ENCODE data around the gene CILP. TPM values are rescaled to one million over a fixed set of nuclear protein-coding genes. Genes with fewer than 3 reads are reported as not detected.
"Not testable (repeated sequence)": the region's sequence is repeated elsewhere in the genome, so short reads cannot be mapped to it uniquely, and the experiment has no call there.

Gene CILP
- total RNA-seq, 1 donor from 2014 or later, result 0.64 TPM

DNA sequence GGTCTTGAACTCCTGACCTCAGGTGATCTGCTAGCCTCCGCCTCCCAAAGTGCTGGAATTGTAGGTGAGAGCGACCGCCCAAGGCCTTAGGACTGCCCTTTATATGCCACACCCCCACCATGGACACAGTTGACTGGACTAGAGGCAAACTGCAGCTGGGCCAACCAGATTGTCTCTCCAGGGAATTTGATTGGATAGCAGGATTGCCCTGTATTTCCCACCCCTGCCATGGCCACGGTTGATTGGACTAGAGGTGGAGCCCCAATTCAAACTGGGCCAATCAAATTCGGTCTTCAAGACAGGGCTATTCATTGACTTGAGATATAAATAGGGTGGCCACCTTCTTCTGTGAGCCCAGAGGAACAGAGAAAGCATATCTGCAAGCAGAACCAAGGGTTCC, 19.3 kb downstream of the CILP start:
- peak; percentile 25 for ATAC-seq

DNA sequence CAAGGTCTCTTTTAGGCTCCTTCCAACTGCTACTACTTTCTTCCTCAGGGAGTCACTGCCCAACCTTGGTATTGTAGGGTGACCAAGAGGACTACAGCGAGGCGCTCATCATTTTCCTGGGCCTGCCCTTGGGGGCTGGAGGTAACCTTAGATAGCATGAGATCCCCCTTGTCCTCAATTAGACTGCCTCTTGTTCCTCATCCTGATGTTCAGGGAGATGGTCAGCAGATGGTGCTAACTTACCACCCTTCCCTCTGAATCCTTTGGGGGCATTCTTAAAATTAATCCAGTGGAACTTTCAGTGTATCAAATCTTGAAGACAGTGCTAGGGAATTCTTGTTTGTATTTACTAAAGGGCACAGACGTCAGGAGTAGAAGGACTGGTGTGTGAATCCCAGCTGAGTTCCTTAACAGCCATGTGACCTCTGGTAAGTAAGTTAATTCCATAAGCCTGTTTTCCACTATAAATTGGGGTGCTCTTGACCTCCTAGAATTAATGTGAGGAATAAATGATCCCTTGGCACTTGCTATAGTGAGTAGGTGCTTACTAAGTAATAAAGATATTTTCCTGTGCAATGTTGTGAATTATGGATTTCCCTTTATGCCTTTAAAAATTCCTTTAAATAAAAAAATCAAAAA, 22.1 kb downstream of the CILP start:
- no peak for ATAC-seq

DNA sequence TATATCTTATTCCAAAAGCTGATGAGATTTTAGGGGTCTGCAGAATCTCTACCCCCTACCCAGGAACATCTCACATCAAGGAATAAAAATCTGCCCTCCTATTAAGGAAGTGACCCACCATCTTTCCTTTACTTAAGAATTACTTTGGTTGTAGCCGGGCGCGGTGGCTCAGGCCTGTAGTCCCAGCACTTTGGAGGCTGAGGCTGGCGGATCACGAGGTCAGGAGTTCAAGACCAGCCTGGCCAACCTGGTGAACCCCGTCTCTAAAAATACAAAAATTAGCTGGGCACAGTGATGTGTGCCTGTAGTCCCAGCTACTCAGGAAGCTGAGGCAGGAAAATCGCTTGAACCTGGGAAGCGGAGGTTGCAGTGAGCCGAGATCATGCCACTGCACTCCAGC, 22.8 kb downstream of the CILP start:
- not testable (repeated sequence) for ATAC-seq

DNA sequence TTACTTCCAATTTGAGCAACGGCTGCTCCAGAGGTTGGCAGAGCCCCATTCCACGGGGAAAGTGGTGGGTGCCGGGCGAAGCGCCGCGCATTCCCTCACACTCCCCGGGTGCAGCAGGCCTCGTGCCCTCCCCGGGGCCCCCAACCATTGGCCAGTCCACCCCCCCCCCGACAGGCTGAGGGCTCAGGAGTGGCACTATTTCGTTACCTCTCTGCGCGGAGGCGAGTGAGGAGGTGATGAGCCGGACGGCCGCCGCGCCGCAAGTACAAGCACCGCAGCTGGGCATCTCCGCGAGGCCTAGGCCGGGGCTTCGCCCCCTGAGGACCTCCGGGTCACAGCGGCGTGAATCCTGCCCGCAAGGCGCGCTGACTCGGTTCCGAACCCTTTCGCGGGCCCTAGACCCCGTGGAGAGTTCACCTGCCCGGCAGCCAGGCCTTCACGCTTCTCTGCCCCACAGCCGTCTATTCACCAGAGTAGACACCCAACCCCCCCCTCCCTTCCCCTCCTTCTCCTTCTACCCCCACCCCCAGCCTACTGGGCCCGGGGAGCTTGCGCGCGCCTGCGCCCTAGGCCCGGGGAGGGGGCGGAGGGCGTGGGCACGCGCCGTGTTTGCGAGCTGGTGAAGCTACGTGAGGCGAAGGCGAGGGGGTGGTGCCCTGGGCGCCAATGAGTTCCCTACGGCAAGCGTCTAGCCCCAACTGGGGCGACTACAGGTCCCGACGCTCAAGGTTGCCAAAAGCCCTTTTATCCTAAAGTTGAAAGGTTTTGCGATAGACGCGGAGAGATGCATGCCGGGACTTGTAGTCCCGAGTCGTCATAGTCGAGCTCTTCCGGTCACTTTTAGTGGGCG, 26.2 kb downstream of the CILP start, which contains the start of gene CLPX:
Gene CLPX (minus strand): TSS at position 475 of the 850 bp plus-strand sequence. CDS start 189 bp downstream, at position 286.
- ATAC-seq, result peak; percentile 97

DNA sequence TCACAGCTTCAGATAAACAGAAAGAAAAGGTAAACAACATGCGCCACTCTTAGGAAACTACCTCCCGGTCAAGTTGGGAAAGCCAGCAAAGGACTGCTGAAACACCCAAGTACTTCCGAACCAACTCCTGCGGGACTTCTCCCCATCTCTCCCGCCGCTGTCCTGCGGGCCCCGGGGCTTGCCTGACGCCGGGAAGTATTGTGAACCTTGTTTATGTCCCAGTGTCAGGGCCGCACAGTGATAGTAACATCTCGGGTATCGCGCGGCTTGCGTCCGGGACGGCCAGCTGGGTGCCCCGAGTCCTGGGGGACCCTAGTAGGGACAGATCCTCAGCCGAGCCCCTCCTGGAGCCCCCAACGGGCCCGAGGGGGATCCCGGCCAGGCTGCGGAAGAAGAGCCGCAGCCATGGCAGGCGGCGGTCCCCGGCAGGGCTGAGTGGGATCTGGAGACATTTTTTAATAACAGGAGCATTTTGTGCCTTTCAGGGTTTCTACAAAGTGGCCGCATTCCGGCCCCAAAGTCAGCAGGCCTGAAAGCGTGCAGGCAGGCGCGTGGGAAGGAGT, 26.9 kb downstream of the CILP start:
- ATAC-seq, result peak; percentile 22

DNA sequence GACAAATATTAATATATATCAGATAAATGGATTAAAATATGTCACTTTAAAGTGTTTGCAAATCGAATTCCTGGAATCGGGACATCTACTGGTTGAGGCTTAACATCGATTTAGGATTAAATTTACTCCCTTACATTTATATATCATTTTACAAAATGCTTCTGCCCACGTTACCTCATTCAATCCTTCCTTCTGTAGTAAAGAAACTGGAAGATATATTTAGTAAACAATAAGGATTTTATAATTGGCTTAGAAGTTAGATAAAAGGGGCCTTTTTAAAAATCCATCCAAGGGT, 27.5 kb downstream of the CILP start:
- ATAC-seq, result no peak

DNA sequence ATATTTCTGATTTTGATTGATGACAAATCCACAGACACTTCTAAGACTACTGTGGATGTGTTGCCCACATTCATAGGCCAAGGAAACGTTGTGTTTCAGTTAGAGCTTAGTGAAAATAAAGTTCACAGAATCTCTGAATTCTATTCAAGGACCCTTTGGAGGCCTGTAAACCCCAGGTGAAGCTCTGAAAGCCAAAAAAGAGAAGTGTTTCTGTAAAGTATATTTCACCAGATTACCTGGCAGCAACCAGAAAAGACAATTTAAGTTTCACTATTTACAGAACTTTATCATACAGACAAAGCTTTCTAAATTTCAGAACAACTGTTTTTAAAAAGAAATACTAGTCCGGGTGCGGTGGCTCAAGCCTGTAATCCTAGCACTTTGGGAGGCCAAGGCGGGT, 28.7 kb downstream of the CILP start:
- no peak for ATAC-seq

DNA sequence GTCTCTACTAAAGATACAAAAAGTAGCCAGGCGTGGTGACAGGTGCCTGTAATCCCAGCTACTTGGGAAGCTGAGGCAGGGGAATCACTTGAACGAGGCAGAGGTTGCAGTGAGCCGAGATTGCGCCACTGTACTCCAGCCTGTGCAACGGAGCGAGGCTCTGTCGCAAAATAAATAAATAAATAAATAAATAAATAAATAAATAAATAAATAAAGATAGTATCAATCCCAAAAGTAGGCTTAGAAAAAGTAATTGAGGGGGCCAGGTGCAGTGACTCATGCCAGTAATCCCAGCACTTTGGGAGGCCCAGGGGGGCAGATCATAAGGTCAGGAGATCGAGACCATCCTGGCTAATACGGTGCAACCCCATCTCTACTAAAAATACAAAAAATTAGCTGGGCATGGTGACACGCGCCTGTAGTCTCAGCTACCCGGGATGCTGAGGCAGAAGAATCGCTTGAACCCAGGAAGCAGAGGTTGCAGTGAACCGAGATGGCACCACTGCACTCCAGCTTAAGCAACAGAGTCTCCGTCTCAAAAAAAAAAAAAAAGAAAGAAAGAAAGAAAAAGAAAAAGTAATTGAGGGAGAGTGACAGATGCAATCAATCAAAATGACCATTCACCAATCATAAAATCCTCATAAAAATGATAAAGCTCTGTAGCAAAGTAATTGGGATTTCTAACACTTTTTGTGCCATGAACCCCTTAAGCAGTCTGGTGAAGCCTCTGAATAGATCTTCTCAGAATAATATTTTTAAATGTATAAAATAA, 29.5 kb downstream of the CILP start:
- ATAC-seq, result not testable (repeated sequence)

DNA sequence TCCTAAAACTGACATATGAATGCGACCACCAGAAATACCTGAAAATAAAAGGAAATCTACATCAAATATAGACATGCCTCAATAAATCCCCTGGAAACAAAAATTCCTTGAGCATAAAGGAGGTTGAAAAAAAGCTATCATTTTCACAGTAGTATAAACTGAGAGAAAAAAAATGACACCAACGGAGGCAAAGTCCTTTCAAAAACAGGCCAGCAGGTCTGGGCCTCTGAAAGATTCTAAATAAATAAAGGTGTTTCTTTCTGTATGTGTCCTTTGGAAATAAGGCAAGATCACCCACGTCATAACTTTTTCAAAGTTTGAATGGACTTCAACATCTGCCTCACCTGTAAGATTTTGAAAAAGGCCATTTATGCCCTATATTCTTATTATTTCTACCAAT, 31.1 kb downstream of the CILP start:
- no peak for ATAC-seq

DNA sequence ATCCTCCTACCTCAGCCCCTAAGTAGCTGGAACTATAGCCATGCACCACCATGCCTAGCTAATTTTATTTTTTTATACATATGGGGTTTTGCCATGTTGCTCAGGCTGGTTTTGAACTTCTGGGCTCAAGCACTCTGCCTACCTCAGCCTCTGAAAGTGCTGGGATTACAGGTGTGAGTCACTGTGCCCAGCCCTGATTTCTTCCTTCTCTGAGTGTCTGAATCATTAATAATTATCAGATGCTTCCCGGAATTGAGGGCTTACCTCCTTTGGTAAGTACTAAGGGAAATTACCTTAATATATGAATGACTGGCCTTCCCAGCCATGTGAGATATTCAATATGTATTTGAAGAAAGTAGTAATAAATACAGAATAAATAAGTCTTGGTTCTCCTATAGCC, 33.4 kb downstream of the CILP start:
- ATAC-seq, result peak; percentile 91

DNA sequence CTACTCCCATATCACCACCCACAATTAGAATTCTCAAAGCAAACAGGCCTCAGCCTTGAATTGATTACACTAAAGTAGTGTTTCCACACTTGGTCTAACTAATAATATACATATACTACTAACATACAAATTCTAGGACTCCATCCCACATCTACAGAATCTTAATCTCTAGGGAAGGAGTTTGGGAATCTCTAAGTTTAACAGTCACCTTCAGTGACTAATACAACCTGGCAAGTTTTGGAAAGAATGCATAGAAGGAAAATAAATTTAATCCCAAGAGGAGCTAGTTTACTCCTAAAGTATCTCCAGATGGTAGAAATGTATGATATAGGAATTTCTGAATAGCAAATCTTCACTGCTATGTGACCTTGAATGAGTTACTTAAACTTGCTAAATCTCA, 35.2 kb downstream of the CILP start:
- ATAC-seq, result no peak

DNA sequence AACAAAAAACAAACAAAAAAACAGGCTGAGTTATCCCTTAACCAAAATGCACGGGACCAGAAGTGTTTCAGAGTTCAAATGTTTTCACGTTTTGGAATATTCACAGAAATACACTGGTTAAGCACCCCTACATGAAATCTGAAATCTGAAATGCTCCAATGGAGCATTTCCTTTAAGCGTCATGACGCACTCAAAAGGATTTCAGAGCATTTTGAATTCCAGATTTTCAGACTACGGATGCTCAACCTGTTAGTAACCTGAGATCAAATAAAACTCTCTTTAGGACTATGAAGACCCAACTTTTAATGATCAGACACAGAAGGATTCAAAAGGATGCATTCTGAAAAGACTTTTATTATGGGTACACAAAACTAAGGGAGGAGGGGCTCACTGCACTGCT, 35.8 kb downstream of the CILP start:
- no peak for ATAC-seq

DNA sequence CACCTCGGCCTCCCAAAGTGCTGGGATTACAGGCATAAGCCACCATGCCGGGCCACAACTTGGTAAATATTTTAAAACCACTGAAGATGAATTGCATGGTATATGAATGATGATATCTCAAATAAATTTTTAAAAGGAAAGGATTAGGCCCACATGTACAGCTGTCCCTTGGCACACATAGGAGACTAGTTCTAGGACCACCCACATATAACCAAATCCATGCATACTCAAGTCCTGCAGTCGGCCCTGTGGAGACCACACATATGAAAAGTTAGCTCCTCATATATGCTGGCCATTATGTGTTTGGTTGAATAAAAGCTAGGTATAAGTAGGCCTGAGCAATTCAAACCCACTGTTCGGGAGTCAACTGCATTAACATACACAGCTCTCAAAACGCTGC, 36.8 kb downstream of the CILP start:
- no peak for ATAC-seq

DNA sequence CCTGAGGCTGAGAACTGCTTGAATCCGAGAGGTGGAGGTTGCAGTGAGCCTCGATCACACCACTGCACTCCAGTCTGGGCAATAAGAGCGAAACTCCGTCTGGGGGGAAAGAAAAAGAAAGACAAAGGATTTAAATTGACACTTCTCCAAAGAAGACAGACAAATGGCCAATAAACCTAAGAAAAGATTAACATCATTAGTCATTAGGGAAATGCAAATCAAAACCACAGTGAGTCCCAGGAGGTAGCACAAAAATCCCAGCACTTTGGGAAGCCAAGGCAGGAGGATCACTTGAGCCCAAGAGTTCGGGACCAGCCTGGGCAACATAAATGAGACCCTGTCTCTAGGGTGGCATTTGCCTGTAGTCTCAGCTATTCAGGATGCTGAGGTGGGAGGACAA, 38.7 kb downstream of the CILP start:
- ATAC-seq, result no peak

DNA sequence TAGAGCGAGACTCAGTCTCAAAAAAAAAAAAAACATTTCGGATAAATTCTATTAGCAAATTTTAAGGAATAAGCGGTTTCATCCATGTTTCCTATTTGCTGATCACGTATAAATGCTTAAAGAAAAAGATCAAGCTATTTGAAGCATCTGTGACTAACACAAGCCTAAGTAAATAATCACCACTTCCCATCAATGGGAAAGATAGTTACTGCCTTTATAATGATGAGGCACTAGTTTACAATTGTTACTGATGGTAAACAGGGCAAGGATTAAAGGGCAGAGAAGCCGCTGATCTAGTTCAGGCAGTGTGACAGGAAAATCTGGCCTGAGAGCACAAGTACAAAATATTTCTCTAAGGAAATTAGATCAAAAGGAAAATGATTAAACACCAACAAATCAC, 39.8 kb downstream of the CILP start:
- ATAC-seq, result peak; percentile 95

DNA sequence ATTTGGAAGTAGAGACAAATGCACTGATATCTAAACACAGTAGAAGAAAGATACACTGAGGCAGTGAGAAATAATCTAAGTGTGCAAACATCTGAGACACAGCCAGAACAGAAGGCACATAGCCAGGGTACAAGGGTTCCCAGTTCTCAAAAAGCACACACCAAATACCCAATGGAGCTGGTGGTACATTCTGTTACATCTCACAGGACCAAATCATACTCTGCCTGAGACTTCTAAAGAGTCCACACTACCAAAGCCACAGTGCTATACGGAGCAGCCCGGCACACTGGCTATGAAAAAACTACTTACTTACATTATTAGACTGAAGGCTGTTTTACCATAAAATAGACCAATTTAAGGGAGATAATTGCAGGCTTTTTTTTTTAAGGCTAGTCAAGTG, 45.4 kb downstream of the CILP start:
- ATAC-seq, result no peak

DNA sequence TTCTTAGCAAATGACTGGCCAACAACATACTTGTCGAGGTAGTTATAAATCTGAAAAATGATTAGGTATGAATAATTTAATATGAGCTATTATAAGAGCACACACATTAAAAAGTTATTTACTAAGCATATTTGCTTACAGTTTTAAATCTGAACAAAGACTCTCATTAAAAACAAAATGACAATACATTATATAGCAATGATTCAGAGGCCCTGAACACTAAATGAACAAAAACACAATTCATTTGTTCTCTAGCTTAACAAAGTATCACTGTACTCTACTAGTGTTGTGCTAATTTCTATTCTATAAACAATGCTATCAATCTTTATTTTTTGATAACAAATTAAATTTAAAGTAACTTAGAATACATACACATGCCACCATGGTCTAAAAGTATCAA, 47.1 kb downstream of the CILP start:
- no peak for ATAC-seq

DNA sequence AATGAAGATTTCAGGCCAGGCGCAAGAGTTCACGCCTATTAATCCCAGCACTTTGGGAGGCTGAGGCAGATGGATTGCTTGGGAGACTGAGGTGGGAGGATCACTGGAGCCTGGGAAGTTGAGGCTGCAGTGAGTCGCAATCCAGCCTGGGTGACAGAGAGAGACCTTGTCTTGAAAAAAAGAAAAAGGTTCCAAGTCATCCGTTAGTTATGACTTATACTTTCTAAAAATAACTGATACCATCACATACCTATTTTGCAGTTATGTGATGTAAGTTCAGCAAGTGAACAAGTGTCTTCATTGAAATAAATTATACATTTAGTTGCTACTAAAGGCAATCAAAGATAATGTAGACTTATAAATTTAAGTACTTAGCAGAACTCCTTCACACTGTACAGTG, 48.2 kb downstream of the CILP start:
- ATAC-seq, result no peak

DNA sequence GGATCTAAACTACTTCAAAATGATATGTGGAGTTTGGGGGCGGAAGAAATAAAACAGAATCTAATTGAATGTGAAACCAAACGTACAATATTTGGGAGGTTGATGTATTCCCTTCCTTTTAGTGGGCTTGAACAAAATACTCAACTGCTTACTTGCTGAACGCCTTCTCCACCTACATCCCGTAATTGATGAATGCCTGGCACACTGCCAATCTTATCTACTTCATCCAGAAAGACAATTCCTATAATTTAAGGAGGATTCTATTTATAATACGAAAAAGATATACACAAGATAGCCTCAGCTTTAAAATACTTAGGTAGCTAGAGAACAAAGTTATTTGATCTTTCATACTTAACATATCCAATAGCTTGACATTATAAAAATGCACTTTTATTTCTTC, 54.6 kb downstream of the CILP start:
- no peak for ATAC-seq

DNA sequence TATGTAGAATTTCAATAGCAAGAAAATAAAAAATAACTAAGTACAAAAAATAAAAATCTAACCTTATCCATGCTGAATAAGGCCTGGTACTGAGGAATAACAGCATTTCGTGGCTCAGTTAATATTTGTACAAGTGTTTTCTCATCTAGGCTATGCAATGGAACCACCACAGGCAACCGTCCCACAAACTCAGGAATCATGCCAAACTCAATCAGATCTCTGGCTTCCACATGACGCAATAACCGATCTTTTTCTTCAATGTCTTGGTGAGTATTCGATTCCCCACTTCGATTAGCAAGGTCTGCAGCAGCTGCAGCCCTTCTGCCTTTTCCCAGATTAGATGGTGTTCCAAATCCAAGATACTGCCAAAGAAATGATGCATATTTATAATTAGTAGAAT, 56.6 kb downstream of the CILP start:
- no peak for ATAC-seq

DNA sequence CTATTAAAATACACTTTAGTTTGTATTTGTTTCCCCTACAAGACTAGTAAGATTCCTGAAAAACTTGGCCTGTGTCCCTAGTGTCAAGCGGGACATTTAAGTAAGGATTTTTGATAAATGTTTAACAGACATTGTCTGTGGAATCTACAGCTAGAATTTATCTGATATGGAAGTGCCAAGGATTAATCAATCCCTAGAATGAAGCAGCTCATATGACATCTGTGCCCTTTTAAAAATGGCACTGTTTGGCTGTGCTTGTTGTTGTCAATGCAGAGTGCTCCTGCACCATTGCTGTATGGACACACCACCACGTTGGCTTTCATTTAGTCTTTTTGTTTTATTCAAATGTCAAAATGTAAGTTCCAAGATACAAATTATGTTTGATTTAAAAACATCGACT, 63.4 kb downstream of the CILP start:
- no peak for ATAC-seq

DNA sequence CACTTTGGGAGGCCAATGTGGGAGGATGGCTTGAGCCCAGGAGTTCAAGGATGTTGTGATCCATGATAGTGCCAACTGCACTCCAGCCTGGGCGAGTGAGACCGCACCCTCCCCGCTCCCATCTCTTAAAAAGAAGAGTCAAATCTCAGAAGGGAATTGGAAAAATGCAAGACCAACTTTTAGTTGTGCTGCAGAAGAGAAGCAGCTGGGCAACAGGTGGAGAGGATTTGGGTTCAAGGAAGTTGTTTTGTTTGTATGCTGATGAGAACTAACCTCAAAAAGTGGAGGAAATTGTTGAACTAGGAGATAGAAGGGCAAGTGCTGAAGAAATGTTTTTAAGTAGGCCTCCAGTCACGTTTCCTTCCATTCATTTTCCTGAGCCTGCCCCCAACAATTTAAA, 64.8 kb downstream of the CILP start:
- no peak for ATAC-seq

Measured in esophagus mucosa (tissue), 1 donor.